HepG2 (cell line): ENCODE data around the gene PTPRE. TPM values are rescaled to one million over a fixed set of nuclear protein-coding genes. Genes with fewer than 3 reads are reported as not detected.

Experiments used
- ATAC-seq: fragments of 200-7000 bp; cut with Tn5 transposase; 3 replicates; pipeline ENCODE4 v1.9.1; 2020; ENCODE audit warnings: mild to moderate bottlenecking, moderate library complexity
- BruUV-seq: library from RNA; stranded (reverse); fragments of 400-500 nt; replicated peaks from 2 replicates; lab custom pipeline; 2021; lab: Mats Ljungman, UMichigan
- CTCF ChIA-PET: fragments of 300-600 bp; formaldehyde crosslinking; extraction: SDS; loops from one replicate; lab custom pipeline; 2021; ENCODE audit warnings: low total read pairs, inconsistent platforms, low intra/inter-chr PET ratio; lab: Yijun Ruan, JAX
- POLR2A ChIA-PET: fragments of 350-600 bp; sonication (Branson Sonifier 250); formaldehyde crosslinking; loops from one replicate; lab custom pipeline; 2020; ENCODE audit warnings: antibody characterized with exemption, inconsistent platforms; lab: Yijun Ruan, JAX
- DNase-seq: peaks from one replicate; pipeline ENCODE4 v3.0.0-alpha.2; 2015; ENCODE audit warnings: low spot score
- FAIRE-seq: peaks from 3 replicates; lab custom pipeline; 2011; peaks lifted over from hg19 to GRCh38; lab: Jason Lieb, UNC
- H2AFZ ChIP-seq: one replicate; pipeline ENCODE4 v1.6.1; 2011; ENCODE audit warnings: low read length, inconsistent platforms
- H3K27ac ChIP-seq: fragments of 300-600 bp; 3 replicates; pipeline ENCODE4 v1.8.0; 2011; ENCODE audit warnings: mixed run types, mild to moderate bottlenecking, mixed read lengths, low read length, inconsistent platforms; ENCODE audit not compliant: insufficient read depth; ENCODE audit errors: extremely low read length
- H3K27me3 ChIP-seq, 2 experiments: fragments of 200-600 bp in 1 of 2; 2 replicates in 1 of 2; 3 replicates in 1 of 2; pipeline versions ENCODE4 v1.6.0 to v1.8.0; 2011; ENCODE audit warnings: low read length in 2 of 2, mild to moderate bottlenecking in 2 of 2, moderate library complexity in 2 of 2, inconsistent platforms in 1 of 2; ENCODE audit not compliant: insufficient read depth in 2 of 2, control insufficient read depth in 1 of 2
- H3K36me3 ChIP-seq, 2 experiments: fragments of 200-600 bp in 1 of 2; replicated peaks in 1 of 2; 2 replicates in 1 of 2; 3 replicates in 1 of 2; pipeline versions ENCODE4 v1.5.1 to v1.8.0; 2011; ENCODE audit warnings: low read length in 2 of 2, inconsistent platforms in 1 of 2; ENCODE audit not compliant: insufficient read depth in 2 of 2, control insufficient read depth in 1 of 2
- H3K4me1 ChIP-seq: 2 replicates; pipeline ENCODE4 v1.5.1; 2012; ENCODE audit warnings: low read length, inconsistent platforms; ENCODE audit not compliant: insufficient read depth
- H3K4me2 ChIP-seq: 2 replicates; pipeline ENCODE4 v1.6.0; 2011; ENCODE audit warnings: low read depth, low read length, inconsistent platforms
- H3K4me3 ChIP-seq, 3 experiments: fragments of 200-600 bp in 1 of 3; sonication (generic), shearing (Covaris generic) in 1 of 3; replicated peaks in 1 of 3; 2 replicates each; pipeline ENCODE4 v1.5.1; 2011 to 2016; ENCODE audit warnings: low read length in 3 of 3, inconsistent platforms in 2 of 3, low read depth in 2 of 3, mild to moderate bottlenecking in 2 of 3, control low read depth in 1 of 3, mixed read lengths in 1 of 3; ENCODE audit not compliant: insufficient read depth in 1 of 3
- H3K79me2 ChIP-seq: one replicate; pipeline ENCODE4 v1.6.1; 2011; ENCODE audit warnings: low read length, inconsistent platforms; ENCODE audit not compliant: insufficient read depth
- H3K9ac ChIP-seq: 2 replicates; pipeline ENCODE4 v1.6.0; 2011; ENCODE audit warnings: mild to moderate bottlenecking, low read depth, low read length, inconsistent platforms; ENCODE audit not compliant: insufficient read depth
- H3K9me3 ChIP-seq: 2 replicates; pipeline ENCODE4 v1.5.1; 2012; ENCODE audit warnings: mild to moderate bottlenecking, low read length
- H4K20me1 ChIP-seq: 2 replicates; pipeline ENCODE4 v1.6.0; 2011; ENCODE audit warnings: inconsistent platforms, mild to moderate bottlenecking, low read length, moderate library complexity; ENCODE audit not compliant: insufficient read depth
- GPN1 ChIP-seq: sonication (generic); formaldehyde crosslinking; IDR thresholded peaks from 2 replicates; pipeline ENCODE4 v1.5.1; 2020; ENCODE audit warnings: missing genetic modification reagents, borderline replicate concordance
- MNT ChIP-seq: fragments of 450-650 bp; IDR thresholded peaks from 2 replicates; pipeline ENCODE4 v1.6.1; 2016
- NR3C1 ChIP-seq: sonication (generic); formaldehyde crosslinking; IDR thresholded peaks from 2 replicates; pipeline ENCODE4 v1.4.0; 2020; ENCODE audit warnings: missing genetic modification reagents
- ZNF619 ChIP-seq: sonication (generic); formaldehyde crosslinking; IDR thresholded peaks from 2 replicates; pipeline ENCODE4 v1.4.0; 2020; ENCODE audit warnings: mild to moderate bottlenecking, missing genetic modification reagents
- in situ Hi-C: cut with HindIII; loops from 2 replicates; pipeline ENCODE4 v1.10.0; 2017; ENCODE audit warnings: low pct_unique_long_range_greater_than_20kb; ENCODE audit not compliant: extremely low pct_ligation_motif_present
- intact Hi-C: fragments of 100-400 bp; cut with micrococcal nuclease; formaldehyde crosslinking; loops from one replicate; pipeline ENCODE4 v1.10.0; 2022; ENCODE audit not compliant: unreplicated experiment
- polyA plus RNA-seq, 8 experiments: library from polyadenylated mRNA; depleted of rRNA in 3 of 8; stranded (reverse) in 7 of 8; unstranded in 1 of 8; fragments of >200 nt; fragmentation: Illumina TruSeq in 4 of 8; extraction: Trizol in 4 of 8; gene quantifications; 2 replicates each; pipeline versions ENCODE4 v1.2.1 to v1.2.3, GENCODE V29; 2011 to 2016; ENCODE audit warnings: low read depth in 4 of 8, missing spikeins in 1 of 8, mixed read lengths in 1 of 8; ENCODE audit not compliant: insufficient read depth in 1 of 8
- total RNA-seq, 5 experiments: library from RNA; depleted of rRNA; stranded (reverse); fragments of >200 nt; fragmentation: Illumina TruSeq; extraction: Trizol; gene quantifications; 2 replicates each; pipeline ENCODE4 v1.2.3, GENCODE V29; 2016; ENCODE audit warnings: low read depth in 1 of 5
- TF ChIP-seq, protein P1 (sequence below): sonication (generic); formaldehyde crosslinking; IDR thresholded peaks from 2 replicates; pipeline ENCODE4 v1.9.0; 2021; ENCODE audit warnings: missing genetic modification reagents, borderline replicate concordance

Gene PTPRE
- total and polyA plus RNA-seq, 2 of the 13 experiments (the other 11 are each of a cell fraction or from before 2014, with no cell fraction given) = 0.01 to 0.02 TPM

DNA sequence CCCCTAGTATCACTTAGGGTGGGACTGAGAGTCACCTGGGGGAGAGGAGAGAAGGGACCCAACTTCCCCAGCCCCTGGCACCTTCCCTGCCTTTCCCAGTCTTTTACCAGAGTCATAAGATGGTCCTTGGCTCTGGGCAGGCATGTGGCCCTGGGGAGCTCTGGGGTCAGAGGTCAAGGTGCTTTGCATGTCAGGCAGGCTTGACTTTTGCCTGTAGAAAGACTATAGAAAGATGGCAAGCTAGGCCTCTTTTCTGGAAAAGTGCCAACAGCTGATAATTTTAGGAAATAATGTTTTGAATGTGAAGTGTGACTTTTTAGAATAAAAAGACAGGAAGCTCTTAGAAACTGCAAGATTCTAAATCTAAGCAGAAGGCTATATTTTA lies 151.8 kb downstream of the PTPRE start:
- TF ChIP-seq, protein P1, sequence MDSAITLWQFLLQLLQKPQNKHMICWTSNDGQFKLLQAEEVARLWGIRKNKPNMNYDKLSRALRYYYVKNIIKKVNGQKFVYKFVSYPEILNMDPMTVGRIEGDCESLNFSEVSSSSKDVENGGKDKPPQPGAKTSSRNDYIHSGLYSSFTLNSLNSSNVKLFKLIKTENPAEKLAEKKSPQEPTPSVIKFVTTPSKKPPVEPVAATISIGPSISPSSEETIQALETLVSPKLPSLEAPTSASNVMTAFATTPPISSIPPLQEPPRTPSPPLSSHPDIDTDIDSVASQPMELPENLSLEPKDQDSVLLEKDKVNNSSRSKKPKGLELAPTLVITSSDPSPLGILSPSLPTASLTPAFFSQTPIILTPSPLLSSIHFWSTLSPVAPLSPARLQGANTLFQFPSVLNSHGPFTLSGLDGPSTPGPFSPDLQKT (CRISPR knock-in tag) = no peak
- TF ChIP-seq ZNF619 (CRISPR knock-in tag) = no peak
- no peak for TF ChIP-seq GPN1
- no peak for TF ChIP-seq MNT
- no peak for TF ChIP-seq NR3C1
- TF ChIP-seq, all 625 proteins: peak for 0
- no peak for FAIRE-seq
- no peak overlapping the region for H3K4me2 ChIP-seq
- ChIA-PET CTCF (no interaction called here), POLR2A (no interaction called here)
- no peaks in the 10 kb centered on the region for H3K9me3 ChIP-seq
- no peaks in the 10 kb centered on the region for H3K79me2 ChIP-seq
- H3K9ac ChIP-seq = no peak overlapping the region
- DNase-seq = no peak
- H4K20me1 ChIP-seq = no peaks in the 10 kb centered on the region
- no peak overlapping the region for H3K27ac ChIP-seq
- H3K4me1 ChIP-seq = no peaks in the 10 kb centered on the region
- BruUV-seq = no TSS peak
- H3K4me3 ChIP-seq = no peak overlapping the region
- no peak overlapping the region for H2AFZ ChIP-seq
- no peaks in the 10 kb centered on the region for H3K36me3 ChIP-seq
- intact Hi-C loops = no loop called here
- no peak for ATAC-seq
- in situ Hi-C loops = no loop called here
- H3K27me3 ChIP-seq = peaks cover 2 to 21% of the 10 kb centered on the region in 2 experiments; a peak in 2 of 5 replicates
